ENCODE measurements around the gene ZNF416.

Gene ZNF416

GRCh38 chr19:57559008-57559403 lies 19.7 kb downstream of the ZNF416 start:
- DNase-seq (ENCODE audit: low read depth, low spot score), result no peak

GRCh38 chr19:57558525-57558924 lies 20.2 kb downstream of the ZNF416 start:
- DNase-seq (ENCODE audit: low read depth, low spot score), result no peak

- no peak for DNase-seq (ENCODE audit: low read depth, low spot score)
Measured at GRCh38 chr19:57557659-57558058, 21.1 kb downstream of the ZNF416 start.

- DNase-seq (ENCODE audit: low read depth, low spot score), result no peak
Measured at GRCh38 chr19:57552432-57552831, 26.3 kb downstream of the ZNF416 start.

DNA sequence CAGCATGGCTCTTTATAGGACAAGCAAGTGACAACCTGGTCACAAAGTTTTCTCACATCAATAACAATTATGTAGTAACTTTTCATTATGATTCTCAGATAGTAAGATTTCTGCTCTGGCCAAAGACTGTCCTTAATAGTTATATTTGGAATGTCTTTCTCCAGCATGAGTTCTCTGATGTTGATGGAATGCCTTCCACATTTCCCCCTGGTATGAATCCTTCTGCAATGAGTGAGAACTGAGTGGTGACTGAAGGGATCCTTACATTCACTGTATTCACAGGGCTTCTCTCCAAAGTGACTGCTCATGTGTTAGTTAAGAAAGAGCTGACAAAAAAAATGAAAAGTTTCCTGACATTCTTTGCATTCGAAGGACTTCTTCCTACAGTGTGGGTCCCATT lies 32.2 kb downstream of the ZNF416 start:
- no peak for DNase-seq (ENCODE audit: low read depth, low spot score)

- DNase-seq (ENCODE audit: low read depth, low spot score), result no peak
Measured at GRCh38 chr19:57537953-57538547, 40.7 kb downstream of the ZNF416 start.

GRCh38 chr19:57527136-57527881 lies 51.4 kb downstream of the ZNF416 start, which contains the start of gene ZNF549:
ZNF549 (plus strand) TSS chr19:57527356; CDS start chr19:57527574, 218 bp downstream.
- peak; percentile 83 for DNase-seq (ENCODE audit: low read depth, low spot score)

Measured in activated naive CD8-positive, alpha-beta T cell treated with anti-CD3 and anti-CD28 coated beads, Interleukin-2, amount 50 U/mL, for 16 hours (primary cell).